Liver (tissue), 9 donors: Measurements from ENCODE around the gene TERT. TPM values are rescaled to one million over a fixed set of nuclear protein-coding genes. Genes with fewer than 3 reads are reported as not detected.

Source experiments
- DNase-seq: peaks from one replicate; pipeline ENCODE4 v3.0.0-alpha.2; 2017; ENCODE audit warnings: low spot score
- H3K27ac ChIP-seq, 2 donors: one replicate each; pipeline ENCODE4 v1.7.0; 2013; ENCODE audit warnings: inconsistent platforms in 2 of 2, low read length in 2 of 2, control low read depth in 1 of 2, low read depth in 1 of 2, mild to moderate bottlenecking in 1 of 2
- H3K27me3 ChIP-seq, 4 donors: one replicate each; pipeline versions ENCODE4 v1.6.1 to v1.7.0; 2013; ENCODE audit warnings: low read length in 3 of 4, inconsistent platforms in 1 of 4, mild to moderate bottlenecking in 1 of 4, moderate library complexity in 1 of 4; ENCODE audit not compliant: control insufficient read depth in 4 of 4, insufficient read depth in 4 of 4
- H3K36me3 ChIP-seq, 4 donors: one replicate each; pipeline versions ENCODE4 v1.6.1 to v1.7.0; 2013; ENCODE audit warnings: low read length in 3 of 4, mild to moderate bottlenecking in 3 of 4, low read depth in 1 of 4, moderate library complexity in 1 of 4; ENCODE audit not compliant: control insufficient read depth in 4 of 4, insufficient read depth in 3 of 4
- H3K4me1 ChIP-seq, 4 donors: one replicate each; pipeline versions ENCODE4 v1.6.1 to v1.7.0; 2013; ENCODE audit warnings: low read length in 3 of 4, mild to moderate bottlenecking in 3 of 4, moderate library complexity in 1 of 4; ENCODE audit not compliant: control insufficient read depth in 4 of 4, insufficient read depth in 4 of 4
- H3K4me3 ChIP-seq, 3 donors: one replicate each; pipeline versions ENCODE4 v1.6.1 to v1.7.0; 2013; ENCODE audit warnings: low read length in 3 of 3, control low read depth in 1 of 3, low read depth in 1 of 3, mild to moderate bottlenecking in 1 of 3
- H3K9ac ChIP-seq, 2 donors: one replicate each; pipeline ENCODE4 v1.7.0; 2013; ENCODE audit warnings: low read length in 2 of 2, mild to moderate bottlenecking in 2 of 2, moderate library complexity in 2 of 2, control low read depth in 1 of 2, low read depth in 1 of 2
- H3K9me3 ChIP-seq, 4 donors: one replicate each; pipeline versions ENCODE4 v1.6.1 to v1.7.0; 2013; ENCODE audit warnings: low read length in 3 of 4; ENCODE audit not compliant: control insufficient read depth in 4 of 4
- CTCF ChIP-seq: fragments of 150-350 bp; IDR thresholded peaks from 2 replicates; pipeline ENCODE4 v1.5.1; 2017; ENCODE audit warnings: improper control_type of control experiment, low read depth, low read length; ENCODE audit not compliant: missing input control
- EGR1 ChIP-seq, 2 donors: IDR thresholded peaks; 2 replicates each; pipeline ENCODE4 v1.6.1; 2016 to 2018; ENCODE audit warnings: antibody characterized with exemption in 2 of 2, low read depth in 2 of 2
- FOXA1 ChIP-seq: IDR thresholded peaks from 2 replicates; pipeline ENCODE4 v1.6.1; 2016; ENCODE audit warnings: antibody characterized with exemption
- FOXA2 ChIP-seq: IDR thresholded peaks from 2 replicates; pipeline ENCODE4 v1.6.1; 2016; ENCODE audit warnings: antibody characterized with exemption
- GABPA ChIP-seq, 2 donors: IDR thresholded peaks in 1 of 2; conservative IDR thresholded peaks in 1 of 2; 2 replicates each; pipeline ENCODE4 v1.6.1; 2016; ENCODE audit warnings: antibody characterized with exemption in 2 of 2, mild to moderate bottlenecking in 1 of 2, moderate library complexity in 1 of 2
- HNF4A ChIP-seq, 2 donors: conservative IDR thresholded peaks; 2 replicates each; pipeline ENCODE4 v1.6.1; 2016; ENCODE audit warnings: antibody characterized with exemption in 2 of 2, mild to moderate bottlenecking in 2 of 2
- HNF4G ChIP-seq: IDR thresholded peaks from 2 replicates; pipeline ENCODE4 v1.6.1; 2016; ENCODE audit warnings: antibody characterized with exemption
- JUND ChIP-seq, 2 donors: IDR thresholded peaks; 2 replicates each; pipeline ENCODE4 v1.6.1; 2016; ENCODE audit warnings: antibody characterized with exemption in 2 of 2
- MAX ChIP-seq: IDR thresholded peaks from 2 replicates; pipeline ENCODE4 v1.6.1; 2016; ENCODE audit warnings: antibody characterized with exemption
- NR2F2 ChIP-seq: IDR thresholded peaks from 2 replicates; pipeline ENCODE4 v1.6.1; 2016; ENCODE audit warnings: antibody characterized with exemption
- RAD21 ChIP-seq, 2 donors: IDR thresholded peaks; 2 replicates each; pipeline ENCODE4 v1.6.1; 2016; ENCODE audit warnings: antibody characterized with exemption in 2 of 2, mild to moderate bottlenecking in 2 of 2
- REST ChIP-seq: IDR thresholded peaks from 2 replicates; pipeline ENCODE4 v1.6.1; 2016; ENCODE audit warnings: antibody characterized with exemption, mild to moderate bottlenecking
- RXRA ChIP-seq, 2 donors: IDR thresholded peaks; 2 replicates each; pipeline ENCODE4 v1.6.1; 2017 to 2018; ENCODE audit warnings: antibody characterized with exemption in 2 of 2, mild to moderate bottlenecking in 1 of 2
- SP1 ChIP-seq: IDR thresholded peaks from 2 replicates; pipeline ENCODE4 v1.6.1; 2018; ENCODE audit warnings: antibody characterized with exemption, mild to moderate bottlenecking
- TAF1 ChIP-seq: conservative IDR thresholded peaks from 2 replicates; pipeline ENCODE4 v1.6.1; 2016; ENCODE audit warnings: antibody characterized with exemption, mild to moderate bottlenecking
- YY1 ChIP-seq: IDR thresholded peaks from 2 replicates; pipeline ENCODE4 v1.6.1; 2016; ENCODE audit warnings: antibody characterized with exemption, mild to moderate bottlenecking
- WGBS: extraction: QIAGEN DNeasy Blood & Tissue Kit; methylation state at CpG from one replicate; pipeline ENCODE4 v1.1.7; 2013; 5-methylcytosine and 5-hydroxymethylcytosine counted together
- polyA plus RNA-seq, 2 donors: library from polyadenylated mRNA; stranded (reverse) in 1 of 2; unstranded in 1 of 2; fragments of 200-250 nt in 1 of 2; fragments of >200 nt in 1 of 2; fragmentation: Nextera tagmentation in 1 of 2; extraction: Ambion mirVana in 1 of 2; gene quantifications; one replicate each; pipeline versions ENCODE4 v1.2.1 to v1.2.3, GENCODE V29; 2013 to 2015
- total RNA-seq, 2 donors: library from RNA; depleted of rRNA; stranded (reverse); fragments of >200 nt; gene quantifications; one replicate each; pipeline ENCODE4 v1.2.3, GENCODE V29; 2014
- TF ChIP-seq, protein P1 (sequence below): IDR thresholded peaks from 2 replicates; pipeline ENCODE4 v1.6.1; 2016; ENCODE audit warnings: antibody characterized with exemption
- TF ChIP-seq, protein P2 (sequence below): IDR thresholded peaks from 2 replicates; pipeline ENCODE4 v1.6.1; 2016; ENCODE audit warnings: antibody characterized with exemption
- donor health status: healthy.
- donor health status: healthy.
- donor health status: healthy.
- donor health status: healthy.
- donor health status: healthy.

The TERT gene
- total and polyA plus RNA-seq, 4 donors: 0.14 TPM; not detected in 3

DNA sequence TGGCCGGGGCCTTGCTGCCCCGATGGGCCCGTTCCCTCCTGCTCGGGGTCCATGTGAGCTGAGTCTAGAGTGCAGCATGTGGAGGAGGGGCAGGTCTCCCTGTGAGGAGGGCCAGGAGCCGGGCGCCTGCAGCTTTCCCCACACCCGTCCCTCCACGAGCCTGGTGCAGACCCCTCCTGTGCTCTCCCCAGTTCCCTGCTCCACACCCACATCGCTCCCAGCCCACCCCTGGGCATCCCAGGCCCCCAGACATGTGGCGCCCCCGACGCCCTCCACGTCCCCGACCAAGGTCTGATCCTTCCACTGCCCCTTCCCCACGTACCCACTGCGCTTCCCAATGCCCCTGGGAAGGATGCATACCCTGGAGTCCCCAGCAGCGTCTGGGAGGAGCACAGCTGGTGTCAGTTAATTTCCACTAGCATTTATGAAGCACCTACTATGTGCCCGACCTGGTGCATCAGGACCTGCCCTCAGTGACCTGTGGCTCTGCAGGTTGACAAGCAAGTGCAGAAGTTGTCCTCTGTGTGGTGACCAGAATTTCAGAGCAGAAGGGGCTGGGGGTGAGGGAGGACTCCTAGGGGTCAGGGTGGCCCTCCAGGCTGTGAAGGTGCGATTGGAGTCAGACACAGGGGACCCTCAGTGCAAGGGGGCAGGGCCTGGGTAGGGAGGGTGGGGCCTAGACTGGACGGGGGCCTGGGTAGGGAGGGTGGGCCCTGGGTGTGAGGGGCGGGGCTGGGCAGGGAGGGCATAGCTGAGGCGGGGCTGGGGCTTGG, 80.5 kb downstream of the TERT start:
- H3K4me1 ChIP-seq: no peaks in the 10 kb centered on the region
- no peak overlapping the region for H3K9ac ChIP-seq
- 81% methylated on average over 22 of the region's 22 CpGs for WGBS
- H3K4me3 ChIP-seq: no peak overlapping the region
- TF ChIP-seq YY1 (no peak), JUND (IDR thresholded peaks at IDR 0.05) (no peak), REST (no peak), HNF4G (no peak), GABPA (IDR thresholded peaks at IDR 0.05 in 1 of 2, conservative IDR thresholded peaks at IDR 0.05 in 1 of 2) (no peak), FOXA2 (no peak), HNF4A (conservative IDR thresholded peaks at IDR 0.05) (no peak), TAF1 (no peak), SP1 (no peak), FOXA1 (no peak), RXRA (IDR thresholded peaks at IDR 0.05) (no peak), CTCF (no peak), NR2F2 (no peak), MAX (no peak), RAD21 (IDR thresholded peaks at IDR 0.05) (no peak), EGR1 (IDR thresholded peaks at IDR 0.05; ENCODE audit: low read depth in 2 of 2) (no peak)
- TF ChIP-seq, protein P1, sequence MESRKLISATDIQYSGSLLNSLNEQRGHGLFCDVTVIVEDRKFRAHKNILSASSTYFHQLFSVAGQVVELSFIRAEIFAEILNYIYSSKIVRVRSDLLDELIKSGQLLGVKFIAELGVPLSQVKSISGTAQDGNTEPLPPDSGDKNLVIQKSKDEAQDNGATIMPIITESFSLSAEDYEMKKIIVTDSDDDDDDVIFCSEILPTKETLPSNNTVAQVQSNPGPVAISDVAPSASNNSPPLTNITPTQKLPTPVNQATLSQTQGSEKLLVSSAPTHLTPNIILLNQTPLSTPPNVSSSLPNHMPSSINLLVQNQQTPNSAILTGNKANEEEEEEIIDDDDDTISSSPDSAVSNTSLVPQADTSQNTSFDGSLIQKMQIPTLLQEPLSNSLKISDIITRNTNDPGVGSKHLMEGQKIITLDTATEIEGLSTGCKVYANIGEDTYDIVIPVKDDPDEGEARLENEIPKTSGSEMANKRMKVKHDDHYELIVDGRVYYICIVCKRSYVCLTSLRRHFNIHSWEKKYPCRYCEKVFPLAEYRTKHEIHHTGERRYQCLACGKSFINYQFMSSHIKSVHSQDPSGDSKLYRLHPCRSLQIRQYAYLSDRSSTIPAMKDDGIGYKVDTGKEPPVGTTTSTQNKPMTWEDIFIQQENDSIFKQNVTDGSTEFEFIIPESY: no peak
- TF ChIP-seq, protein P2, sequence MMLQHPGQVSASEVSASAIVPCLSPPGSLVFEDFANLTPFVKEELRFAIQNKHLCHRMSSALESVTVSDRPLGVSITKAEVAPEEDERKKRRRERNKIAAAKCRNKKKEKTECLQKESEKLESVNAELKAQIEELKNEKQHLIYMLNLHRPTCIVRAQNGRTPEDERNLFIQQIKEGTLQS: no peak
- no peaks in the 10 kb centered on the region for H3K27me3 ChIP-seq
- no peak for DNase-seq
- H3K9me3 ChIP-seq: peaks cover 0 to 2% (median 0%) of the 10 kb centered on the region in 4 donors
- no peaks in the 10 kb centered on the region for H3K36me3 ChIP-seq
- H3K27ac ChIP-seq: no peak overlapping the region
